Kidney (tissue), 14 donors: Measurements from ENCODE around the gene MYLK4. TPM values are rescaled to one million over a fixed set of nuclear protein-coding genes. Genes with fewer than 3 reads are reported as not detected.

Experiments used
- DNase-seq, 5 donors: peaks; one replicate each; pipeline ENCODE4 v3.0.0-alpha.2; 2013 to 2020
- FAIRE-seq: peaks from 2 replicates; lab custom pipeline; 2012; peaks lifted over from hg19 to GRCh38; lab: Jason Lieb, UNC
- H3K27ac ChIP-seq, 2 donors: one replicate each; pipeline ENCODE4 v1.7.0; 2013; ENCODE audit warnings: low read depth in 2 of 2, low read length in 2 of 2, inconsistent platforms in 1 of 2
- H3K27me3 ChIP-seq: one replicate; pipeline ENCODE4 v1.7.1; 2013; ENCODE audit warnings: low read length, inconsistent platforms; ENCODE audit not compliant: control insufficient read depth, insufficient read depth
- H3K36me3 ChIP-seq, 3 donors: one replicate each; pipeline versions ENCODE4 v1.7.0 to v1.7.1; 2013; ENCODE audit warnings: low read length in 3 of 3, control low read depth in 1 of 3, inconsistent platforms in 1 of 3; ENCODE audit not compliant: insufficient read depth in 3 of 3, control insufficient read depth in 2 of 3
- H3K4me1 ChIP-seq, 3 donors: one replicate each; pipeline versions ENCODE4 v1.7.0 to v1.7.1; 2013; ENCODE audit warnings: low read length in 3 of 3, inconsistent platforms in 1 of 3, low read depth in 1 of 3; ENCODE audit not compliant: control insufficient read depth in 2 of 3, insufficient read depth in 2 of 3
- H3K4me3 ChIP-seq, 3 donors: one replicate each; pipeline versions ENCODE4 v1.7.0 to v1.8.1; 2013; ENCODE audit warnings: low read length in 3 of 3, control low read depth in 1 of 3, inconsistent platforms in 1 of 3
- H3K9ac ChIP-seq, 3 donors: one replicate each; pipeline versions ENCODE4 v1.7.0 to v1.7.1; 2013; ENCODE audit warnings: low read length in 3 of 3, control low read depth in 1 of 3, inconsistent platforms in 1 of 3
- H3K9me3 ChIP-seq, 3 donors: one replicate each; pipeline versions ENCODE4 v1.7.0 to v1.7.1; 2013; ENCODE audit warnings: low read length in 3 of 3, control low read depth in 1 of 3, inconsistent platforms in 1 of 3; ENCODE audit not compliant: control insufficient read depth in 2 of 3, insufficient read depth in 1 of 3
- intact Hi-C: fragments of 100-400 bp; cut with DNase I; formaldehyde crosslinking; loops from one replicate; pipeline ENCODE4 v1.11.1; 2022
- polyA plus RNA-seq: library from polyadenylated mRNA; stranded (reverse); fragments of 350-450 nt; fragmentation: Illumina TruSeq; extraction: RNeasy Lipid Tissue Mini Kit (QIAGEN cat#74804); gene quantifications from one replicate; pipeline ENCODE4 v1.2.3, GENCODE V29; 2014; ENCODE audit warnings: low read depth, low replicate concordance; ENCODE audit not compliant: insufficient read depth
- total RNA-seq: library from RNA; stranded (reverse); fragmentation: NEBNext Ultra II Directional; extraction: Animal tissue kit (Norgen Biotek cat#: 25700); gene quantifications from one replicate; pipeline ENCODE4 v1.2.1, GENCODE V29; 2021
- TF ChIP-seq, protein P1 (sequence below): IDR thresholded peaks from 3 replicates; pipeline ENCODE4 v1.5.1; 2012; ENCODE audit warnings: mild to moderate bottlenecking, moderate library complexity, borderline replicate concordance; ENCODE audit not compliant: insufficient read depth; ENCODE audit errors: extremely low read depth
- donor health status: control.
- donor health status: control.
- donor health status: control.
- donor health status: control.
- donor health status: control.
- donor health status: DM: yes; HTN: yes; CAD: no.
- donor health status: Normal renal cell carcinoma (clear cell type).

MYLK4 gene
- total and polyA plus RNA-seq, 2 donors from 2014 or later, result 1.1 to 1.3 TPM

- H3K27ac ChIP-seq, result no peak overlapping the region
- intact Hi-C loops, result loop anchor here (10.0 kb wide), 1 partner anchor 1147 kb away; no protein-coding TSS in a partner anchor
- no peak overlapping the region for H3K4me3 ChIP-seq
- no peaks in the 10 kb centered on the region for H3K36me3 ChIP-seq
- DNase-seq (no peak), FAIRE-seq (no peak)
- H3K9me3 ChIP-seq, result no peaks in the 10 kb centered on the region
- no peaks in the 10 kb centered on the region for H3K27me3 ChIP-seq
- H3K4me1 ChIP-seq, result peaks cover 0 to 4% (median 0%) of the 10 kb centered on the region in 3 donors
- no peak overlapping the region for H3K9ac ChIP-seq
- TF ChIP-seq, protein P1, sequence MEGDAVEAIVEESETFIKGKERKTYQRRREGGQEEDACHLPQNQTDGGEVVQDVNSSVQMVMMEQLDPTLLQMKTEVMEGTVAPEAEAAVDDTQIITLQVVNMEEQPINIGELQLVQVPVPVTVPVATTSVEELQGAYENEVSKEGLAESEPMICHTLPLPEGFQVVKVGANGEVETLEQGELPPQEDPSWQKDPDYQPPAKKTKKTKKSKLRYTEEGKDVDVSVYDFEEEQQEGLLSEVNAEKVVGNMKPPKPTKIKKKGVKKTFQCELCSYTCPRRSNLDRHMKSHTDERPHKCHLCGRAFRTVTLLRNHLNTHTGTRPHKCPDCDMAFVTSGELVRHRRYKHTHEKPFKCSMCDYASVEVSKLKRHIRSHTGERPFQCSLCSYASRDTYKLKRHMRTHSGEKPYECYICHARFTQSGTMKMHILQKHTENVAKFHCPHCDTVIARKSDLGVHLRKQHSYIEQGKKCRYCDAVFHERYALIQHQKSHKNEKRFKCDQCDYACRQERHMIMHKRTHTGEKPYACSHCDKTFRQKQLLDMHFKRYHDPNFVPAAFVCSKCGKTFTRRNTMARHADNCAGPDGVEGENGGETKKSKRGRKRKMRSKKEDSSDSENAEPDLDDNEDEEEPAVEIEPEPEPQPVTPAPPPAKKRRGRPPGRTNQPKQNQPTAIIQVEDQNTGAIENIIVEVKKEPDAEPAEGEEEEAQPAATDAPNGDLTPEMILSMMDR, result no peak
These were observed 9.0 kb downstream of the MYLK4 start for GRCh38 chr6:2741756-2742155.

- FAIRE-seq, result no peak
- intact Hi-C loops, result loop anchor here (10.0 kb wide), 1 partner anchor 1146 kb away; no protein-coding TSS in a partner anchor
- TF ChIP-seq, protein P1, result no peak
These were observed 10.1 kb downstream of the MYLK4 start for GRCh38 chr6:2740581-2740980.

DNA sequence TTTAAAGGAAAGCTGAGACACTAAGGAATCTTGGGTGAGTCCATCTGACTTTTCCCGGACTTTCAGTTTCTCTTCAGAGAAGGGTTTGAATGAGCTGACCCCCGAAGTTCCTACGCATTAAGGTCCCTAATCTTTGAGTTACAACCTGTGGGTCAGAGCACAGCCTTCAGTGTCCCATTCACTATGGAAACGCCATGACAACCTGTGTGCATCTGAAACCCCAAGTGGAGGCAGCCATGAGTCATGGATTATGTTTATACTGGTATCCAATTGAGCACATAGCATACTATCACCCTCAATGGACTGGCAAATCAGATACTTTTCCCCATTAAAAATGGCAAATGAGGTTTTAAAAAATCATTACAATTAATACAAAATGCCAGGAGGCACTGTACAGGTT, 11.4 kb downstream of the MYLK4 start:
- FAIRE-seq, result no peak
- intact Hi-C loops, result no loop called here

More at GRCh38 chr6:2740581-2740980, 10.1 kb downstream of the MYLK4 start:
- Histone ChIP-seq H3K9ac (no peak overlapping the region), H3K4me1 (peaks cover 0 to 4% (median 0%) of the 10 kb centered on the region in 3 donors), H3K27me3 (no peaks in the 10 kb centered on the region), H3K9me3 (no peaks in the 10 kb centered on the region), H3K27ac (no peak overlapping the region), H3K4me3 (no peak overlapping the region), H3K36me3 (no peaks in the 10 kb centered on the region)
- no peak for DNase-seq

More for the DNA sequence above, 11.4 kb downstream of the MYLK4 start:
- Histone ChIP-seq H3K9ac (no peak overlapping the region), H3K27me3 (no peaks in the 10 kb centered on the region), H3K27ac (no peak overlapping the region), H3K36me3 (no peaks in the 10 kb centered on the region), H3K4me1 (peaks cover 0 to 4% (median 0%) of the 10 kb centered on the region in 3 donors), H3K4me3 (no peak overlapping the region), H3K9me3 (no peaks in the 10 kb centered on the region)
- TF ChIP-seq, protein P1, result no peak
- no peak for DNase-seq
